ENCODE measurements around the gene BPGM. TPM values are rescaled to one million over a fixed set of nuclear protein-coding genes. Genes with fewer than 3 reads are reported as not detected.

BPGM gene
- polyA plus RNA-seq, 1 experiment: 43.1 TPM

GRCh38 chr7:134696261-134696660 lies 49.6 kb downstream of the BPGM start:
- TF ChIP-seq CTCF (IDR thresholded peaks at IDR 0.05; ENCODE audit: low read depth, low read length): no peak
- no peaks in the 10 kb centered on the region for H3K9me3 ChIP-seq (ENCODE audit: control insufficient read depth, insufficient read depth, low read length)
- no peaks in the 10 kb centered on the region for H3K27me3 ChIP-seq (ENCODE audit: control insufficient read depth, insufficient read depth, low read length)
- CTCF ChIA-PET: interaction anchor here (0.7 to 1.9 kb wide), 3 partner anchors 13 to 59 kb away, joined by 3 to 10 read pairs (median 4); no protein-coding TSS in a partner anchor
- H3K4me3 ChIP-seq (ENCODE audit: low read depth, low read length): no peak overlapping the region
- DNase-seq (ENCODE audit: low read depth, low spot score): no peak
- POLR2A ChIA-PET: no interaction called here
- H3K27ac ChIP-seq (ENCODE audit: low read depth, low read length): no peak overlapping the region

- no peak overlapping the region for H3K27ac ChIP-seq (ENCODE audit: low read depth, low read length)
- no peak for TF ChIP-seq CTCF (IDR thresholded peaks at IDR 0.05; ENCODE audit: low read depth, low read length)
- DNase-seq (ENCODE audit: low read depth, low spot score): no peak
- no peak overlapping the region for H3K4me3 ChIP-seq (ENCODE audit: low read depth, low read length)
- no peaks in the 10 kb centered on the region for H3K9me3 ChIP-seq (ENCODE audit: control insufficient read depth, insufficient read depth, low read length)
- no peaks in the 10 kb centered on the region for H3K27me3 ChIP-seq (ENCODE audit: control insufficient read depth, insufficient read depth, low read length)
- CTCF ChIA-PET: interaction anchor here (1.2 kb wide), 1 partner anchor 27 kb away, joined by 3 read pairs; no protein-coding TSS in a partner anchor
- POLR2A ChIA-PET: no interaction called here
These were observed 50.7 kb downstream of the BPGM start for GRCh38 chr7:134697205-134697886.

GRCh38 chr7:134698481-134698880 lies 51.8 kb downstream of the BPGM start:
- no peaks in the 10 kb centered on the region for H3K27me3 ChIP-seq (ENCODE audit: control insufficient read depth, insufficient read depth, low read length)
- TF ChIP-seq CTCF (IDR thresholded peaks at IDR 0.05; ENCODE audit: low read depth, low read length): no peak
- ChIA-PET POLR2A (no interaction called here), CTCF (no interaction called here)
- no peaks in the 10 kb centered on the region for H3K9me3 ChIP-seq (ENCODE audit: control insufficient read depth, insufficient read depth, low read length)
- no peak overlapping the region for H3K4me3 ChIP-seq (ENCODE audit: low read depth, low read length)
- no peak for DNase-seq (ENCODE audit: low read depth, low spot score)
- H3K27ac ChIP-seq (ENCODE audit: low read depth, low read length): no peak overlapping the region

- no peak for TF ChIP-seq CTCF (IDR thresholded peaks at IDR 0.05; ENCODE audit: low read depth, low read length)
- no peak for DNase-seq (ENCODE audit: low read depth, low spot score)
- ChIA-PET POLR2A (interaction anchor here (0.6 kb wide), 1 partner anchor 93 kb away, joined by 10 read pairs; no protein-coding TSS in a partner anchor), CTCF (interaction anchor here (0.6 to 4.9 kb wide), 6 partner anchors 9 to 67 kb away, joined by 3 to 26 read pairs (median 4); no protein-coding TSS in a partner anchor)
- H3K27ac ChIP-seq (ENCODE audit: low read depth, low read length): no peak overlapping the region
- no peaks in the 10 kb centered on the region for H3K9me3 ChIP-seq (ENCODE audit: control insufficient read depth, insufficient read depth, low read length)
- H3K4me3 ChIP-seq (ENCODE audit: low read depth, low read length): no peak overlapping the region
- no peaks in the 10 kb centered on the region for H3K27me3 ChIP-seq (ENCODE audit: control insufficient read depth, insufficient read depth, low read length)
These were observed 52.6 kb downstream of the BPGM start for GRCh38 chr7:134699021-134699818.

GRCh38 chr7:134699899-134700298 lies 53.2 kb downstream of the BPGM start:
- Histone ChIP-seq H3K9me3 (ENCODE audit: control insufficient read depth, insufficient read depth, low read length) (no peaks in the 10 kb centered on the region), H3K27ac (ENCODE audit: low read depth, low read length) (no peak overlapping the region), H3K27me3 (ENCODE audit: control insufficient read depth, insufficient read depth, low read length) (no peaks in the 10 kb centered on the region), H3K4me3 (ENCODE audit: low read depth, low read length) (no peak overlapping the region)
- TF ChIP-seq CTCF (IDR thresholded peaks at IDR 0.05; ENCODE audit: low read depth, low read length): no peak
- CTCF ChIA-PET: interaction anchor here (0.9 to 4.9 kb wide), 6 partner anchors 10 to 67 kb away, joined by 3 to 26 read pairs (median 6); no protein-coding TSS in a partner anchor
- DNase-seq (ENCODE audit: low read depth, low spot score): no peak
- POLR2A ChIA-PET: interaction anchor here (0.6 kb wide), 1 partner anchor 92 kb away, joined by 10 read pairs; no protein-coding TSS in a partner anchor

Data from AG04450 (cell line).